Measurements from ENCODE around the gene GPX5.
"Not testable (repeated sequence)": the region's sequence is repeated elsewhere in the genome, so short reads cannot be mapped to it uniquely, and the experiment has no call there.

GPX5 gene

DNA sequence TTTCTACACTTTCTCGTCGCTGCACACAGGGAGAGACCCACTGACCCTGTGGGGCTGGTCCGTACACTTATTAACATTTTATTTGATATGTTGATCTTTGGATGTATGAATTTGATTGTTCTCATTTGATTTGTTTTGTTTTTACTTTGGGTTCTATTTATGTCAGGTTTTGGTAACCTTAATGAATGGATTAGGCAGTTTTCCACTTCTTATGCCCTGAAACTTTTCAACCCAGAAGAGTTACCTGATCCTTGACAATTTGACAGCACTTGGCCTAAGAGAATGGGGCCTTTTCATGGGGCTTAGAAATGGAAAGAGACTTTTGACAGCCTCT, 33.7 kb upstream of the GPX5 start:
- TF ChIP-seq POLR2AphosphoS5 (IDR thresholded peaks at IDR 0.05; ENCODE audit: low read depth, low read length) (no peak), SPI1 (IDR thresholded peaks at IDR 0.05; ENCODE audit: low read depth, low read length) (no peak), POLR2A (IDR thresholded peaks at IDR 0.05; ENCODE audit: low read depth, low read length) (no peak), PAX5 (IDR thresholded peaks at IDR 0.05; ENCODE audit: insufficient read depth, low read length, severe bottlenecking) (no peak), TAF1 (IDR thresholded peaks at IDR 0.05; ENCODE audit: low read depth, low read length) (no peak), POU2F2 (IDR thresholded peaks at IDR 0.05; ENCODE audit: low read depth, low read length) (no peak)
- FAIRE-seq = no peak
- DNase-seq (ENCODE audit: insufficient read length, low spot score) = no peak

DNA sequence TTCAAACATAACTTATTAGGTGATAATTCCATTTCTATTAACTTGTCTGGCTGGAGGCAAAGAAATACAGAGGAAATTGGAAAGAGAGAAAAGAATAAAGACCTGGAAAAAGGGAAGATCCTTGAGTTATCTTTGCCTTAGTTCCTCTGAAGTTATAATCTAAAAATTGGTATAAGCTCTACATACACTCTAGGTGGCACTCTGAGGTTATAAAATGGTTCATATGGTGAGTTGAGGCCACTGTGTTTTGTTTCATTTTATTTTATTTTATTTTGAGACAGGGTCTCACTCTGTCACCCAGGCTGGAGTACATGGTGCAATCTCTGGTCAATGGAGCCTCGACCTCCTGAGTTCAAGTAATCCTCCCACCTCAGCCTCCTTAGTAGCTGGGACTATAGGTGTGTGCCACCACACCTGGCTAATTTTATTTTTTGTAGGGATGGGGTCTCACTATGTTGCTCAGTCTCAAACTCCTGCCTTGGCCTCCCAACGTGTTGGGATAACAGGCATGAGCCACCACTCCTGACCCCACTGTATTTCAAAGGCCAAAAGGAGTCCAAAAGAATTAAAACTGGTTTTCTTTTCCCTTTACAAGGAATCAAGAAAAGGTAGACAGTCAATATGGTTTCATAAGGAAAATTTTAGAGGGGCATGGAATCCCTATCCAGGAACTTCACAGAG, 29.4 kb upstream of the GPX5 start:
- DNase-seq (ENCODE audit: insufficient read length, low spot score) (no peak), FAIRE-seq (no peak)
- no peak for TF ChIP-seq SPI1 (IDR thresholded peaks at IDR 0.05; ENCODE audit: low read depth, low read length)
- no peak for TF ChIP-seq PAX5 (IDR thresholded peaks at IDR 0.05; ENCODE audit: insufficient read depth, low read length, severe bottlenecking)
- TF ChIP-seq POLR2AphosphoS5 (IDR thresholded peaks at IDR 0.05; ENCODE audit: low read depth, low read length) = no peak
- TF ChIP-seq TAF1 (IDR thresholded peaks at IDR 0.05; ENCODE audit: low read depth, low read length) = no peak
- no peak for TF ChIP-seq POLR2A (IDR thresholded peaks at IDR 0.05; ENCODE audit: low read depth, low read length)
- no peak for TF ChIP-seq POU2F2 (IDR thresholded peaks at IDR 0.05; ENCODE audit: low read depth, low read length)

DNA sequence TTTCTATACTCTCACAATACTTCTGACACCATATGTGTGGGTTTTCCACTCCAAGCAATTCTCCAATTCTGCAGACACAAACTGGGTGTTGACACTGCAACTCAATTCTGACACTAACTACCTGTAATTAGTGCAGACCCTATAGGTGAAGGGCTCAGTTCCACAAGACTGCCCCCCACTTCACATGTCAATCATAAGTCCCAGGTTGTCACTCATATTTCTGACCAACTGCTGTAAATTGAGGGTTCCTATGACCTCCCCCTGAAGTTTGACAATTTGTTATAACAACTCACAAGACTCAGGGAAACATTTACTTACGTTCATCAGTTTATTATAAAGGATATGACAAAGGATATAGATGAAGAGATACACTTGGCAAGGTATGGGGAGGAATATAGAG, 28.4 kb upstream of the GPX5 start:
- DNase-seq (ENCODE audit: insufficient read length, low spot score) = no peak
- no peak for FAIRE-seq
- TF ChIP-seq POLR2AphosphoS5 (IDR thresholded peaks at IDR 0.05; ENCODE audit: low read depth, low read length) = no peak
- TF ChIP-seq TAF1 (IDR thresholded peaks at IDR 0.05; ENCODE audit: low read depth, low read length) = no peak
- no peak for TF ChIP-seq PAX5 (IDR thresholded peaks at IDR 0.05; ENCODE audit: insufficient read depth, low read length, severe bottlenecking)

DNA sequence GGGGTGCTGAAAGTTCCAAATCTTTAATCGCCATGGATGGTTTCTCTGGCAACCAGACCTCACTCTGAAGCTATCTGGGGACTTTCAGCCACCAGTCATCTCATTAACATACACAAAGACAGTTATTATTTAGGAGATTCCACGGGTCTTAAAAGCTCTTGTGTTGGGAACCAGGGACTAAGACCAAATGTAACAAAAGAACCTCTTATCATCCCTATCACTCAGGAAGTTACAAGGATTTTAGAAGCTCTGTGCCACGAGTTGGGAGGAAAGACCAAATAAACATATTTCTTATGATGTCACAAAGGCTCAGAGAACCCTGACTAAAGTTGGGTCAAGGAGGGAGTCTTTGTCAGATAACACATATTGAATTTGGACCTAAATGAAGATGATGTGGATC, 27.8 kb upstream of the GPX5 start:
- DNase-seq (ENCODE audit: insufficient read length, low spot score) (no peak), FAIRE-seq (no peak)
- TF ChIP-seq POU2F2 (IDR thresholded peaks at IDR 0.05; ENCODE audit: low read depth, low read length) (no peak), SPI1 (IDR thresholded peaks at IDR 0.05; ENCODE audit: low read depth, low read length) (no peak), POLR2AphosphoS5 (IDR thresholded peaks at IDR 0.05; ENCODE audit: low read depth, low read length) (no peak), POLR2A (IDR thresholded peaks at IDR 0.05; ENCODE audit: low read depth, low read length) (no peak), TAF1 (IDR thresholded peaks at IDR 0.05; ENCODE audit: low read depth, low read length) (no peak), PAX5 (IDR thresholded peaks at IDR 0.05; ENCODE audit: insufficient read depth, low read length, severe bottlenecking) (no peak)

DNA sequence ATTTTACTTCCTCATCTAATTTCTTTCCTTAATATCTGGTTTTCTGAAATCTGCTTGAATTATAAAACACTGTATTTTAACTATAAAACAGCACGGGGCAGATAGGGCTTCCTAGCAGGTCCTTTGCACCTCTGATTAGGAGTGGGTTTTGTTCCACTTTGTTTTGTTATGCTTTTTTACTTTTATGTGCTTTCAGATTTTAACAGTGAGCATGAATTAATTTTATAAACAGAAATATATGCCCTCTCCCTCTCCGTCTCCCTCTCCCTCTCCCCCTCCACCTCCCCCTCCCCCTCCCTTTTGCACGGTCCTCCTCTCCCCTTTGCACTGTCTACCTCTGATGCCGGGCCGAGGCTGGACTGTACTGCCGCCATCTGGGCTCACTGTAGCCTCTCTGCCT, 24.4 kb upstream of the GPX5 start:
- no peak for FAIRE-seq
- TF ChIP-seq TAF1 (IDR thresholded peaks at IDR 0.05; ENCODE audit: low read depth, low read length) (no peak), POLR2A (IDR thresholded peaks at IDR 0.05; ENCODE audit: low read depth, low read length) (no peak), POLR2AphosphoS5 (IDR thresholded peaks at IDR 0.05; ENCODE audit: low read depth, low read length) (no peak), PAX5 (IDR thresholded peaks at IDR 0.05; ENCODE audit: insufficient read depth, low read length, severe bottlenecking) (no peak), POU2F2 (IDR thresholded peaks at IDR 0.05; ENCODE audit: low read depth, low read length) (no peak)
- DNase-seq (ENCODE audit: insufficient read length, low spot score) = no peak

DNA sequence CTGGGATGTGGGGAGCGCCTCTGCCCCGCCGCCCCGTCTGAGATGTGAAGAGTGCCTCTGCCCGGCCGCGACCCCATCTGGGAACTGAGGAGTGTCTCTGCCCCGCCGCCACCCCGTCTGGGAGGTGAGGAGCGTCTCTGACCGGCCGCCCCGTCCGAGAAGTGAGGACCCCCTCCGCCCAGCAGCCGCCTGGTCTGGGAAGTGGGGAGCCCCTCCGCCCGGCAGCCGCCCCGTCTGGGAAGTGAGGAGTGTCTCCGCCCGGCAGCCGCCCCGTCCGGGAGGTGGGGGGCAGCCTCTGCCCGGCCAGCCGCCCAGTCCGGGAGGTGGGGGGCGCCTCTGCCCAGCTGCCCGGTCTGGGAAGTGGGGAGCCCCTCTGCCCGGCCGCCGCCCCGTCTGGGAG, 23.5 kb upstream of the GPX5 start:
- FAIRE-seq; DNase-seq (ENCODE audit: insufficient read length, low spot score): not testable (repeated sequence)

DNA sequence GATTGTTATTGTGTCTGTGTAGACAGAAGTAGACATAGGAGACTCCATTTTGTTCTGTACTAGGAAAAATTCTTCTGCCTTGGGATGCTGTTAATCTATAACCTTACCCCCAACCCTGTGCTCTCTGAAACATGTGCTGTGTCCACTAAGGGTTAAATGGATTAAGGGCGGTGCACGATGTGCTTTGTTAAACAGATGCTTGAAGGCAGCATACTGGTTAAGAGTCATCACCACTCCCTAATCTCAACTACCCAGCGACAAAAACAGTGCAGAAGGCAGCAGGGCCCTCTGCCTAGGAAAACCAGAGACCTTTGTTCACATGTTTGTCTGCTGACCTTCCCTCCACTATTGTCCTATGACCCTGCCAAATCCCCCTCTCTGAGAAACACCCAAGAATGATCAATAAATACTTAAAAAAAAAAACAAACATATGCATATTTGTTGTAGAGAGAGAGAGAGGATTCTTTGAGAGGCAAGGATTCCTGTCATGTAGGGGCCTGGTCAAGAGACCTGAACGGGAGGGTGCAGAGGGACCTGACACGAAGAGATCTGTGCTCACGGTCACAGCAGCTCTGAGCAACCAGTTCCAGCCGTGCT, 22.9 kb upstream of the GPX5 start:
- not testable (repeated sequence) for DNase-seq (ENCODE audit: insufficient read length, low spot score); FAIRE-seq

DNA sequence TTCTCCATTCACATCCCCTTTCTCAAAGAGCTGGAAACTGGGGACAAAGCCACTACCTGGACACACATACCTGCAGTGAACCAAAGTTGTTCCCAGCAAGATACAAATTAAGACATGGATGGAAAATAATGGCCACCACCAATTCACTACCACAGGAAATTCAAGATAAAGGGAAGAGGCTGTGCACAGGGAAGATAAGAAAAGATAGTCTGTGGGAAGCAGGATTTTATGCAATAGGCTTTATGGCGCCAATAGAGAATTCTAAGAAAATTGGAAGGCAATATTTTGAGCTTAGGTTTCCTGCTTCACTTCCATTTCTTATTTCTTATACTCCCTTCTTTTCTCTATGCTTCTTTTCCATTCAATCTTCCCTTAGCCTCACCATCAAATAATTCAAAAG, 19.9 kb upstream of the GPX5 start:
- no peak for TF ChIP-seq TAF1 (IDR thresholded peaks at IDR 0.05; ENCODE audit: low read depth, low read length)
- no peak for TF ChIP-seq SPI1 (IDR thresholded peaks at IDR 0.05; ENCODE audit: low read depth, low read length)
- no peak for TF ChIP-seq POLR2A (IDR thresholded peaks at IDR 0.05; ENCODE audit: low read depth, low read length)
- TF ChIP-seq POLR2AphosphoS5 (IDR thresholded peaks at IDR 0.05; ENCODE audit: low read depth, low read length) = no peak
- TF ChIP-seq PAX5 (IDR thresholded peaks at IDR 0.05; ENCODE audit: insufficient read depth, low read length, severe bottlenecking) = no peak
- TF ChIP-seq POU2F2 (IDR thresholded peaks at IDR 0.05; ENCODE audit: low read depth, low read length) = no peak
- no peak for DNase-seq (ENCODE audit: insufficient read length, low spot score)
- FAIRE-seq = no peak

DNA sequence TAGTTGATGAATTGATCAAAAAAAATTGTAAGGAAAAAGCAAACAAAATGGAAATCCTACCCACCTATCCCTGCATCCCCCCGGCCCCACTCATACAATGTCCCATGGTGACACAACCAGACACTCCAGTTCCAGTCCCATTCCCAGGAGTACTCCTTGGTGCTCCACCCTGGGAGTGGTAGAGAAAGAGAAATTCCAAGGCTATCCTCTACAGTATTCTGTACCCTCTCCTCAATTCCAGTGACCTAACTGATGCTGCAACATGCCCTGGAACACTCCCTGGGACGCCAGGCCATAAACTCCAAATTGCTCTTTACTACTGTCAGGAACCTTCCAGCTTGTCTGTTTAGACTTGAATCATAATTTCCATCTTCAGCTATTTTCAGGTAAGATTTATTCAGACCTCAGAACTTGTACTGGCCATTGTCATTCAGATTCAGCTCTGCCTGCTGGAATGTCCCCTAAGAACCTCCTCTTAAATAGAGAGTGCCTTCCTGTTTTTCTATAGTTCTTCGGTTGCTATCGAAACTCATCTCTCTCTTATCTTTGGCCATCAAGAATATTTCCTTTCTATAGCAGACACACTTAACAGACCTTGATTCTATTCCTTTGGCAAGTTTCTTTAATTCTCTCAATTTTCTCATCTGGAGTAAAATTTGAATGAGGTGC, 18.7 kb upstream of the GPX5 start:
- no peak for FAIRE-seq
- no peak for DNase-seq (ENCODE audit: insufficient read length, low spot score)
- TF ChIP-seq POLR2A (IDR thresholded peaks at IDR 0.05; ENCODE audit: low read depth, low read length) (no peak), PAX5 (IDR thresholded peaks at IDR 0.05; ENCODE audit: insufficient read depth, low read length, severe bottlenecking) (no peak), POLR2AphosphoS5 (IDR thresholded peaks at IDR 0.05; ENCODE audit: low read depth, low read length) (no peak), TAF1 (IDR thresholded peaks at IDR 0.05; ENCODE audit: low read depth, low read length) (no peak), SPI1 (IDR thresholded peaks at IDR 0.05; ENCODE audit: low read depth, low read length) (no peak), POU2F2 (IDR thresholded peaks at IDR 0.05; ENCODE audit: low read depth, low read length) (no peak)

DNA sequence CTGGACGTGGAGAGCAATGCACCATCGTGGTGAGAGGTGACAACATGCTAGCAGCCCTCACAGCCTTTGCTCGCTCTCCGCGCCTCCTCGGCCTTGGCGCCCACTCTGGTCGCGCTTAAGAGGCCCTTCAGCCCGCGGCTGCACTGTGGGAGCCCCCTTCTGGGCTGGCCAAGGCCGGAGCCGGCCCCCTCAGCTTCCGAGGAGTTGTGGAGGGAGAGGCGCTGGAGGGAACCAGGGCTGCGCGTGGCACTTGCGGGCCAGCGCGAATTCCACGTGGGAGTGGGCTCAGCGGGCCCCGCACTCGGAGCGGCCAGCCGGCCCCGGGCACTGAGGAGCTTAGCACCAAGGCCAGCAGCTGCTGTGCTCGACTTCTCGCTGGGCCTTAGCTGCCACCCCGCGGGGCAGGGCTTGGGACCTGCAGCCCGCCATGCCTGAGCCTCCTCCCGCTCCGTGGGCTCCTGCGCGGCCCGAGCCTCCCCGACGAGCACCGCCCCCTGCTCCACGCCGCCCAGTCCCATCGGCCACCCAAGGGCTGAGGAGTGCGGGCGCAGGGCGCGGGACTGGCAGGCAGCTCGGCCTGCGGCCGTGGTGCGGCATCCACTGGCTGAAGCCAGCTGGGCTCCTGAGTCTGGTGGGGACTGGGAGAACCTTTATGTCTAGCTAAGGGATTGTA, 13.9 kb upstream of the GPX5 start:
- FAIRE-seq (no peak), DNase-seq (ENCODE audit: insufficient read length, low spot score) (no peak)
- TF ChIP-seq TAF1 (IDR thresholded peaks at IDR 0.05; ENCODE audit: low read depth, low read length) (no peak), SPI1 (IDR thresholded peaks at IDR 0.05; ENCODE audit: low read depth, low read length) (no peak), PAX5 (IDR thresholded peaks at IDR 0.05; ENCODE audit: insufficient read depth, low read length, severe bottlenecking) (no peak), POU2F2 (IDR thresholded peaks at IDR 0.05; ENCODE audit: low read depth, low read length) (no peak), POLR2A (IDR thresholded peaks at IDR 0.05; ENCODE audit: low read depth, low read length) (no peak), POLR2AphosphoS5 (IDR thresholded peaks at IDR 0.05; ENCODE audit: low read depth, low read length) (no peak)

DNA sequence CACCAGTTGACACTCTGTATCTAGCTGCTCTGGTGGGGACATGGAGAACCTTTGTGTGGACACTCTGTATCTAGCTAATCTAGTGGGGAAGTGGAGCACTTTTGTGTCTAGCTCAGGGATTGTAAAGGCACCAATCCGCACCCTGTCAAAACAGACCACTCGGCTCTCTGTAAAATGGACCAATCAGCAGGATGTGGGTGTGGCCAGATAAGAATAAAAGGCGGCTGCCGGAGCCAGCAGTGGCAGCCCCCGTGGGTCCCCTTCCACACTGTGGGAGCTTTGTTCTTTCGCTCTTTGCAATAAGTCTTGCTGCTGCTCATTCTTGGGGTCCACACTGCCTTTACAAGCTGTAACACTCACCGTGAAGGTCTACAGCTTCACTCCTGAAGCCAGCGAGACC, 13.3 kb upstream of the GPX5 start:
- not testable (repeated sequence) for FAIRE-seq; DNase-seq (ENCODE audit: insufficient read length, low spot score)
